Left cardiac atrium (tissue), 4 donors: ENCODE measurements around the gene CTNNA3. TPM values are rescaled to one million over a fixed set of nuclear protein-coding genes. Genes with fewer than 3 reads are reported as not detected.

Source experiments
- ATAC-seq, 2 donors: fragments of 200-7000 bp; cut with Tn5 transposase; one replicate each; pipeline ENCODE4 v1.9.1; 2020; ENCODE audit warnings: mild to moderate bottlenecking in 2 of 2, moderate library complexity in 2 of 2
- DNase-seq: peaks from one replicate; pipeline ENCODE4 v3.0.0-alpha.2; 2020
- intact Hi-C, 2 donors: fragments of 100-400 bp; cut with DNase I; formaldehyde crosslinking; loops; one replicate each; pipeline versions ENCODE4 v1.14.1 to v1.15.1; 2022 to 2023
- total RNA-seq, 2 donors: library from RNA; stranded (reverse); fragmentation: NEBNext Ultra II Directional; extraction: Animal tissue kit (Norgen Biotek cat#: 25700); gene quantifications; one replicate each; pipeline ENCODE4 v1.2.1, GENCODE V29; 2021
- donor health status: DM: no; HTN: yes; CAD: no.
- donor health status: DM: no; HTN: yes; CAD: no; lungs with severe emphysema.
- donor health status: DM: yes; HTN: yes; CAD: no.
- donor health status: Dilated cardiomyopathy.

The CTNNA3 gene
- total RNA-seq, 2 donors from 2014 or later = 42.3 to 48.7 TPM

- intact Hi-C loops = no loop called here
Measured at GRCh38 chr10:66218981-66219587, 1476.9 kb downstream of the CTNNA3 start.

DNA sequence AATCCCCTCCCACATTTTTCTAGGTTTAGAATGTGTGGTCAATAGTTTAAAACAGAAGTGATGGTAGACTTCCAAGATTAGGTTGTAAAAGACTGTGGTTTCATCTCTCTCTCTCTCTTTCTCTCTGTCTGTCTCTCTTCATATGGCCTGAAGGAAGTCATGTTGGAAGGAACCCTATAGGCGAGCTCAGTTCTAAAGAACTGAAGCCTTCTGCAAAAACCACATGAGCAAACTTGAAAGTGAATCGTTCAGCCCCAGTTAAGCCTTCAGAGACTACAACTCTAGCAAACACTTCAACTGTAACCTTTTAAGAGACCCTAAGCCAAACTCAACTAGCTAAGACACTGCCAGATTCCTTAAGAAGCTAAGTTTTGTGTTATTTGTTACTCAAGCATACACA is 1477.7 kb downstream of the CTNNA3 start:
- no peak for DNase-seq

More at GRCh38 chr10:66218981-66219587, 1476.9 kb downstream of the CTNNA3 start:
- ATAC-seq (no peak), DNase-seq (no peak)

DNA sequence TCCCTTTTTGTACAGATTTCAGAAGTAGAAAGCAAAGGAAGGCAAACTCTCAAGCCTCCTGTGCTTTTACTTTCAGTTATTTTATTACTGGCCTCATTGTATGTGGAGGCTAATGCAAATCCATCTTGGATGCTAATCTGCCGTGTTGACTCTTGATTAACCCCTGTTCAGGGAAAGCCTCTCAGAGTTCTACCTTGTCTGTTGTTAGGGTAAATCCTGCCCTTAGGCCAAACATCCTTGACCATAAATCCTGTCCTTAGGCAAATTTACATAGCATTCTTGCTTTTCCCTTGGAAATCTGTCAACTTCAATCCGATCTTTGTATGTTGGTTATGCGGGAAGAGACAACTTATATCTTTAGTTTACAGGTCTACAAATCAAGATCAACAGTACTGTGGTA is 1480.1 kb downstream of the CTNNA3 start:
- intact Hi-C loops = no loop called here
- no peak for ATAC-seq
- DNase-seq = no peak

More for the DNA sequence above, 1477.7 kb downstream of the CTNNA3 start:
- no peak for ATAC-seq
- intact Hi-C loops = no loop called here

GRCh38 chr10:66214721-66215404 is 1481.1 kb downstream of the CTNNA3 start:
- no peak for ATAC-seq
- intact Hi-C loops = no loop called here
- DNase-seq = no peak

DNA sequence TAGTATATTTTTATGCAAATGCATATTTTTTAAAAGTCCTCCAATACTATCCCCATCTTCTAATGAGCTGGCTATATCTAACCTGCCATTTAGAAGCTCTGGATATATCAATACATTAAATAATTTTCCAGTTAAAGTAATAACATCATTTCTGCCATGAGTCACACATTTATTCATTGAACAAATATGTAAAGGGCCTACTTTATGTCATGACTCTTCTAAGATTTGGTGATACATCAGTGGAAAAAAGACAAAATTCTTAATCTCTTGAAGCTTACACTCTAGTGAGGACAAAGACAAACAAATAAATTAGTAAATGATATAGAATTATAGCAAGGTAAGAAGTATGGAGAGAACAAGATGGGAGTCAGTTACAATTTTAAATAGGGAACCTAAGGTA is 1487.0 kb downstream of the CTNNA3 start:
- intact Hi-C loops = no loop called here
- ATAC-seq (no peak), DNase-seq (no peak)

DNA sequence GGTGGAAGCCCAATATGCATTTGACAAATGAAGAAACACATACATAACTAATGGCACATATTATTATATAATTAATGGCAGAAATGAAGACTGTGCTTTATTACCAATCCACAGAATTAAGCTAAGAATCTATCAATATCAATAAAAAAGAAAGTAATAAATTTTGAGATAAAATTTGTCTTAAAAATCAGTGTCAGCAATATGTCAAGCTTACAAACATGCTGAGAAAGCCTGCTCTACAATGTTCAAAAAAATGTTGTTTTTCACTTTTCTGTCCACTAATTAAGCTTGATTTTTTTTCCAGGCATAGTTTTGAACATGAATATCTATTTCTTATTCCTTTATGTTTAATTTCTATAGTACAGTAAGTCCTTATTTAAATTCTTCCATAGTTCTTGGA is 1491.2 kb downstream of the CTNNA3 start:
- no peak for DNase-seq
- intact Hi-C loops = no loop called here

DNA sequence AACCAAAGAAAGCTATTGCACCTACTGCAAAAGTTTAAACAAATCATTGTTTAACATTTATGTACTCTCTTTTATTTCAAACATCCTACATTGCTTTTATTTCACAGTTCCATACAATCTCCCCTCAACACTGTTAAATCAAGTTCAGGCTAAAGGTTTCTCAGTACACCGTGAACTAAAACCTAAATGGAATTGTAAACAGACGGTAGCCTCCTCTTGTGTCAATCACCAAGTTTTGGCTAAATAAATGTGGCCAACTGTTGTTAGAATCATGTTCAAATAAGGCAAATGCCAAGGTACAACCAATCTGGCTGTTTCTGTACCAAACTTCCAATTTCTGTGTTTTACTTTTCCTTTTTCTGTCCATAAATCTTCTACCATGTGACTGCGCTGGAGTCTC is 1493.9 kb downstream of the CTNNA3 start:
- intact Hi-C loops = no loop called here
- ATAC-seq = no peak
- DNase-seq = no peak

More for the DNA sequence above, 1491.2 kb downstream of the CTNNA3 start:
- no peak for ATAC-seq

GRCh38 chr10:66192162-66192831 is 1503.7 kb downstream of the CTNNA3 start:
- DNase-seq = no peak
- intact Hi-C loops = no loop called here
- ATAC-seq = no peak

- intact Hi-C loops = no loop called here
- DNase-seq (no peak), ATAC-seq (no peak)
Measured at GRCh38 chr10:66190413-66190812, 1505.6 kb downstream of the CTNNA3 start.

- ATAC-seq = no peak
- intact Hi-C loops = no loop called here
Measured at GRCh38 chr10:66189271-66189670, 1506.7 kb downstream of the CTNNA3 start.

GRCh38 chr10:66187053-66187733 is 1508.8 kb downstream of the CTNNA3 start:
- DNase-seq = no peak
- ATAC-seq = no peak

More at GRCh38 chr10:66189271-66189670, 1506.7 kb downstream of the CTNNA3 start:
- no peak for DNase-seq

GRCh38 chr10:66183028-66183427 is 1513.0 kb downstream of the CTNNA3 start:
- no peak for DNase-seq
- no peak for ATAC-seq
- intact Hi-C loops = no loop called here

More at GRCh38 chr10:66187053-66187733, 1508.8 kb downstream of the CTNNA3 start:
- intact Hi-C loops = no loop called here

DNA sequence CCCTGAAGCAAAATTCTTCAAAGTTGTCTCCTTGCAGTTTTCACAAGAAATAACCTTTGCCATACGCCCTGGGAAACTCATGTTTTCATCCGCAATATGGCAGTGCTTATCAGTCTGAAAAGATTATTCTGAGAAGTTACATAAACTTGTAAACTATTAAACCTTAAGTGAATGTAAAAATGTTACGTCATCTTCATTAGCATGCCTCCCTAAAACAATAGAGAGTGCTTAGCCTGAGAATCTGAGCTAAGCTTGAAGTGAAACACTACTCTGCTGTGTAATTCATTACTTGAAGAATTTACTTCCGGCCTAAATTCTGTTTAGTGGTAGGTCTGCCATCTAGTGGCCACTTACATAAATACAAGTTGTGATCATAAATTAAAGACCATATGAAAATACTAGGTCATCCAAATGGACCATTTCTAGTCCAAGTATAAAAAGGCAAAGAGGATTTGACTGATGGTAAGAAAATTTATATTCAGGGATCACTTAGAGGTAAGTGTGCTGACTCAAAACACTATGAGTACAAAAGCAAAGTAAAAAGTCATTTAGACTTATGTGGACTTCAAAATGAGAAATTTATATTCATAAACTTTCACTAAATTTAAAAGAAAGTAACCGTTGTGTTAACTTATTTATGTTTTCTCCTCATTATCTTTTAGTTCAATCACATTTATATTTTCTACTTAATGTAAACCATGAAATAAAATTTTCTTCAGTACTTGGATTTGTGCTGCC is 1515.2 kb downstream of the CTNNA3 start:
- intact Hi-C loops = no loop called here
- DNase-seq (no peak), ATAC-seq (peak; percentile 41 to 67)

GRCh38 chr10:66180021-66180420 is 1516.0 kb downstream of the CTNNA3 start:
- no peak for ATAC-seq
- intact Hi-C loops = no loop called here
- DNase-seq = no peak

- ATAC-seq (no peak), DNase-seq (no peak)
- intact Hi-C loops = no loop called here
Measured at GRCh38 chr10:66176772-66177171, 1519.2 kb downstream of the CTNNA3 start.

DNA sequence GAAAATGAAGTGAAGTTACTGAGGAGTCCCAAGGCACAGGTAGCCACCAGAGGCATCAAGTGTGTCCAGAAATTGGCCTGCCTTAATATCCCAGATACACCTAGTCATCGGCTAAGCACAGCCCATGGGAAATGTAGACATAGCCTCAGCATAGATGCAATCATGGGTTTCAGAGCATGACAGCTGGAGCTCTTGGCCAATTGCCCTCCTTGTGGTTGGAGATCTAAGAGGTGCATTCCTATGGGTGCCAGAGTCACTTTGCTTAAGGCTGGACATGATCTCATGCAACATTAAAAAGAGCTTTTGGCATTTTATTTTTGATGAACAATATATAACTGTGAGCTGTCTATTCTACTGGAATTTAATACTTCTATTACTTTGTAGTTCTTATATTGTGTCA is 1528.2 kb downstream of the CTNNA3 start:
- no peak for DNase-seq
- no peak for ATAC-seq
- intact Hi-C loops = no loop called here

GRCh38 chr10:66162560-66163143 is 1533.3 kb downstream of the CTNNA3 start:
- intact Hi-C loops = no loop called here
- no peak for DNase-seq
- no peak for ATAC-seq

DNA sequence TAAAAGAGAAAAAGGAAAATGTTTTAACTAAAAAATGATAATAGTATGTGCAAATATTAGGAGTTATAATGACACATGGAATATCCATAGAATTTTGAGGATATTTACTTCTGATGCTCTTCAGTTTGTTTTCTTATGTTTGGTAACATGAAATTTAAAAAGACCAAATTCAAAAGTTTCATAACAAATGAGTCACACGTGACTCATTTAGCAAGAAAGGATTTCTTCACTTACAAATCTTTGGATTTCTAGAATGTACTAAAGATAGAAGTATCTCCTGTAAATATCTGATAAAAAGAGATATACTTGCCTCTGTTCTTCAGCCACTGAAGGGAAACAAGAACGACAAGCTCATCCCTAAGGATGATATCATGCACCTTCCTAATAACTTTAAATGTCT is 1544.6 kb downstream of the CTNNA3 start:
- intact Hi-C loops = no loop called here
- ATAC-seq (no peak), DNase-seq (no peak)

GRCh38 chr10:66148312-66148711 is 1547.7 kb downstream of the CTNNA3 start:
- ATAC-seq (no peak), DNase-seq (no peak)
- intact Hi-C loops = no loop called here
